Mesodermal cell (in vitro differentiated cells): ENCODE measurements around the gene GPSM3.
"Not testable (repeated sequence)": the region's sequence is repeated elsewhere in the genome, so short reads cannot be mapped to it uniquely, and the experiment has no call there.

Source experiments
- H3K27ac ChIP-seq: 2 replicates; pipeline ENCODE4 v1.7.0; 2013; ENCODE audit warnings: mild to moderate bottlenecking, low read depth, low read length, moderate library complexity; ENCODE audit not compliant: severe bottlenecking
- H3K36me3 ChIP-seq: 2 replicates; pipeline ENCODE4 v1.7.1; 2013; ENCODE audit warnings: mild to moderate bottlenecking, low read length, moderate library complexity; ENCODE audit not compliant: control insufficient read depth, insufficient read depth
- H3K4me1 ChIP-seq: one replicate; pipeline ENCODE4 v1.7.1; 2013; ENCODE audit warnings: mild to moderate bottlenecking, low read length; ENCODE audit not compliant: insufficient read depth, control insufficient read depth, poor library complexity, severe bottlenecking
- H3K4me3 ChIP-seq: 2 replicates; pipeline ENCODE4 v1.7.0; 2013; ENCODE audit warnings: low read length, control low read depth, mild to moderate bottlenecking; ENCODE audit not compliant: insufficient read depth, poor library complexity, severe bottlenecking; ENCODE audit errors: extremely low read depth
- H3K9me3 ChIP-seq: 2 replicates; pipeline ENCODE4 v1.7.1; 2013; ENCODE audit warnings: mild to moderate bottlenecking, low read length, moderate library complexity; ENCODE audit not compliant: control insufficient read depth
- WGBS, 2 experiments: methylation state at CpG; one replicate each; pipeline ENCODE4 v1.1.5; 2013; ENCODE audit warnings: missing lambda C conversion rate in 2 of 2; ENCODE audit not compliant: insufficient coverage in 2 of 2; 5-methylcytosine and 5-hydroxymethylcytosine counted together

Gene GPSM3

DNA sequence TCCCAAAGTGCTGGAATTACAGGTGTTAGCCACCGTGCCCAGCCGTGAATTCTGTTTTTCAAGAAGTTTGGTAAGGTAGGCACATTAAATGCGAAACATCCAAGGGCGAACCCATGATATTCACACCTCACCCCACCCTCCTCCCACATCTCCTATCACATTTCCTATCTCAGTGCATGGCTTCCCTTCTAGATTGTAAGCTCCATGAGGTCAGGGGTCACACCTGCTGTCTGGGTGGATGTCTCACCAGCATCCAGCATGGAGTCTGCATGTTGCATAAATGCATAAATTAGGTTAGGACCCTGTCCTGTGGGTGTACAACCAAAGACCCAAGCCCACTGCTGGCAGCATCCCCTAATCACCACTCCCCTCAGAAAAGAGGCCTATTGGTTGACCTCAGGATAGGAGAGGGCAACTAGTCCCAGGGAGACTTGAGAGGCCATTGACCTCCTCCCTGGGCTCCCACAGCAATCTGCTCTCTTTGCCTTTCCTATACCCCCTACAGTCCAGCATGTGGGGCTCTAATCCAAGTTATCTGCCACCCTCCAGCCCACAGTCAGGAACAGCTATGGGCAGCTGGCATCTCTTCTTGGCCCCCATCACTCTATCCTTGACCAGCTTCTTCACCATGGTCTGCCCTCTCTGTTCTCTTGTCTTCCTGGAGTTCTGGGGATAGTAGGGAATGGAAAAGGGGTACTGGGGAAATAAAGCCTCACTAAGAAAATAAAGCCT, 44.9 kb downstream of the GPSM3 start:
- H3K27ac ChIP-seq, result no peak overlapping the region
- 96 to 100% methylated on average over 3 to 4 of the region's 4 CpGs for WGBS, 2 experiments
- H3K9me3 ChIP-seq, result no peaks in the 10 kb centered on the region
- H3K36me3 ChIP-seq, result no peaks in the 10 kb centered on the region
- H3K4me3 ChIP-seq, result no peak overlapping the region
- H3K4me1 ChIP-seq, result peaks cover 19% of the 10 kb centered on the region

DNA sequence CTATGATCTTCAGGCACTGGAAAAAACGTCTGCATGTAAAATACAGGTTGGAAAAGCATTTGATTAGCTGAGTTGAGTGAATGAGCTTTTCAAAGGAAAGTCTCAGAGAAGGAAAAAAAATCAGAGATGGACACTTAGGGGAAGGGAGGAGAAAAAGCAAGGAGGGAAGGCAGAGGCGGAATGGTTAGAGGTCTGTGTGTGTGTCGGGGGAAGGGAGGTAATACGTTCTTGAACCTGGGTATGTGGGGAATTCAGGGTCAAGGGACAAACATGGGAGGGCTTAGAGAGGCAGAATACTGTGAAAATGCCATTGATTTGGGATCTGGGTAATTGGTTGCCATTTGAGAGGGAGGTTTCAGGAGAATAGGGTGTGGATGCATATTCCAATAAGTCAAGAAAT, 45.8 kb downstream of the GPSM3 start:
- Histone ChIP-seq H3K9me3 (no peaks in the 10 kb centered on the region), H3K4me1 (peaks cover 11% of the 10 kb centered on the region), H3K4me3 (no peak overlapping the region), H3K27ac (peak overlapping the region; percentile 70), H3K36me3 (no peaks in the 10 kb centered on the region)
- WGBS, 2 experiments, result 38 to 40% methylated on average over 4 of the region's 4 CpGs

DNA sequence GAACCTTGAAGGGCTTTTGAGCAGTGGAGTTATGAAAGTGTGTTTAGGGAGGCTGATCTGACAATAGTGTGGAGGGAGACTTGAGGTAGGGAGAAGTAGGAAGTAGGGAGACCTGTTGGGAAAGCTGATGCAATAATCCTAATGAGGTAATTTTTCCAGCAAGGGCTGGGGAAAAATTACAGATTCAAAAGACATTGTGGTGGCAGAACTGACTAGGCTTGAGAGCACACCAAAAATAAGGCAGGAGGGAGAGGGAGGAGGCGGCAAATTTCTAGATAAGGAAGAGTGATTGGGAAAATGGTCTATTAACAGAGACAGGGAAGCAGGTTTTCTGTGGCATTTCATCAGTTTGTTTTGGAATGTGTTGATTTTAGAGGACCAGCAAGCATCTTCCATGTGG, 46.2 kb downstream of the GPSM3 start:
- peaks cover 11% of the 10 kb centered on the region for H3K4me1 ChIP-seq
- H3K9me3 ChIP-seq, result no peaks in the 10 kb centered on the region
- H3K4me3 ChIP-seq, result no peak overlapping the region
- peak overlapping the region; percentile 70 for H3K27ac ChIP-seq
- no peaks in the 10 kb centered on the region for H3K36me3 ChIP-seq
- WGBS, 2 experiments, result 88 to 93% methylated on average over 1 of the region's 1 CpG

DNA sequence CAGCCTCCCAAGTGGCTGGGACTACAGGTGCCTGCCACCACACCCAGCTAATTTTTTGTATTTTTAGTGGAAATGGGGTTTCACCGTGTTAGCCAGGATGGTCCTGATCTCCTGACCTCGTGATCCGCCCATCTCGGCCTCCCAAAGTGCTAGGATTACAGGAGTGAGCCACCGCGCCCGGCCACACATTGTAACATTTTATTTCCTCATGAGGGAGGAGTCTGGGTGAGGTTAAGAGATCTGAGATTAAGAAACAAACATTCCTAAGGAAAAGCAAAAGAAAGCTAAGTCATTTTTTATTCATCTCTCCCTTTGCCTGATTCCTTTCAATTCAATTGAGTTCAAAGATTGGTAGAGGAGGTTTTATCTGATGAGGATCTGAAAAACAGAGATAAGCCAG, 48.2 kb downstream of the GPSM3 start:
- H3K4me3 ChIP-seq, H3K27ac ChIP-seq, H3K36me3 ChIP-seq, H3K9me3 ChIP-seq: not testable (repeated sequence)
- no CpG with 5 or more reads among the region's 7 CpGs for WGBS, 2 experiments
- H3K4me1 ChIP-seq, result peaks cover 11% of the 10 kb centered on the region
